ENCODE results near the gene ADGRB3.
"Not testable (repeated sequence)": the region's sequence is repeated elsewhere in the genome, so short reads cannot be mapped to it uniquely, and the experiment has no call there.

ADGRB3 gene

DNA sequence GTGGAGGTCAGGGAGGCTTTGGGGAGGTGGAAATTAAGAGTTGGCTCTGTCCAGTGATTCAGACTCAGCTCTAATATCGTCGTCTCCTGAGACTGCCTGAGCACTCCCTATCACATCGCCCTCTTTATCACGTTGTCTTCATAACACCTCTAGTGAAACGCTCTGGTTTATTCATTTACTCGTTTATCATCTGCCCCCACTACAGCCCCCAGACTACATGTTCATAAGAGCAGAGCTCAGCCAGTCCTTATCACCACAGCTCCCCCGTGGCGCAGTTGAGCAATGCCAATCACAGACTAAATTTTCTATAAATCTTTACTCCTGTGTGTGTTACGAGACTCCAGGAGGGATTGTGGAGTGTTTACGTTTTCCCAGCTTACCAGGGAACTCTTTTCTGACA is 316.2 kb downstream of the ADGRB3 start:
- no peak for DNase-seq

DNA sequence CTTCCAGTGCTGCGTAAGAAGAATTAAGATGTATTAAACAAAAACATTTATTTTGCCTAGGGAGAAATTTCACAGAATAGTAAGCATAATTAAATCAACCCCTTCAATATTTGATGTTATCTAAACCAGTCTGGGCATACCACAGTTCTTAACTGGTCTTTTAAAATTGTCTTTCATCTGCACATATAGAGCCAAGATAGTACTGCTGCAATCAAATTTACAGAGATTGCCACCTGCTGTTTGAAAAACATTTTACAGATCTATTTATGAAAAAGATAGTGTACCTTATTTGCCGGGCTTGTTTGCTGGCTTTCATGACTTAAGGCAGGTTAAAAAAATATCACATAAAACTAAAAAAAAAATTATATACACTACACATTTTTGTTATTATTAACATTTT is 323.2 kb downstream of the ADGRB3 start:
- DNase-seq, result no peak

DNA sequence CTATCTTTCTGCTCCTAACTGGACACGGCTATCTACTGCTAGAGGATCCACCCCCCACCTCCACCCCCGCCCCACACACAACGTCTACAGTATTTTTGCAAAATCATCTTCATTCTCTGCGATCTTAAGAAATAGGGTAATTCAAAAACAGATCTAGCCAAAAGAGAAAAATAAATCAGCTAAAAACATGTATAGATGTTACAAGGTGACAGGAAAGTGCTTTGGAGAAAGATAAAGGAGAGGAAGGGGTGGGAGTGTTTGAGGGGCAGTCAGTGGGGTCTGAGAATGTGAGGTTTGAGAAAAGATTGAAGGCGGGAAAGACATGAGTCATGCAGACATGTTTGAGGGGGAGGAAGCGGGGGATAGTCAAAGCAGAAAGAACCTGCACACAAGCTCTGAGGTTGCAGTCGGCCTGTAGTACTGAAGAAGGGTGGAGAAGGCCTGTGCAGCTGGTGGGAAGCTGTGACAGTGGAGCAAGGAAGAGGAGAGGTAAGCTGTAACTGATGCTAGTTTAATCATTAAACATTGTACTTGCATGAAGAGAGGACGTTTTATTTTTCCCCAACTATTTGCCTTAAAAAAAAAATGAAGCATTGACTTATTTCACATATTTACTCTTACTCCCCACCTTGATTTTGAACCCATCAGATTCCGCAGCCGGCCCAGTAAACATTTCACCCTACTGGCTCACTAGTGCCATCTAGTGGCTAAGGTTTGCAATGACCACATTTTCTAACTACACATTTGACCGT is 332.6 kb downstream of the ADGRB3 start:
- DNase-seq, result peak; percentile 54

DNA sequence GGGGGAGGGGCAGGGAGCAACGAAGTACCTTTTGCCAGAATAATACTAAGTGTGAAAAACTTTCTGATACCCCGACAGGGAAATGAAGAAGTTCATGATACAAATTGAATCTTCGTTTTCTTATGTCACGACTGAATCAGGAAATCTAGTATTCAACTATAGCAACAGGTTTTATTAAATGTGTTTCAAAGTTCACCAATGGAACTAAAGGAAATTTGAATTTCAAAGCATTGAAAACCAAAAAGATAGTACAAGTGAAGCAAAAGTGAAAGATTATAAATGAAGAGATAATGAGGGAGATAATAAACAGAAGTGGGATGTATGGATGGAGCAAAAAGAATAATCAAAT is 333.2 kb downstream of the ADGRB3 start:
- DNase-seq, result no peak

DNA sequence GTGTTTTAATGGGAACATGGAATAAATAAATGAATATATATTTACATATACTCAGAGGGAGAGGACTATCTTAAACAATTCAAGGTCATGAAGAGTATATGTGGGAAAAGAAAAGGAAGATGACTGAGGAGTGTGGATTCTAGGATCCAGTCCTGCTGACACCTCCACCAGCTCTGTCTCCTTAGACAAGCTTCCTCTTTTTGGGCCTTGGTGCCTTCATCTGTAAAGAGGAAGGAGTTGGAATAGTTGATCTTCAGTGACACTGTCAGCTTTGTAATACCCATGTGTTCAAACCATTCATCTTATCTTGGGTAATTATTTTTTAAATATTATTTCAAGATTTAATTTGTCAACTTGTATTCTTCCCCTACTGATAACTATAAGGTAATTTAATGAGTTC is 338.0 kb downstream of the ADGRB3 start:
- DNase-seq, result no peak

DNA sequence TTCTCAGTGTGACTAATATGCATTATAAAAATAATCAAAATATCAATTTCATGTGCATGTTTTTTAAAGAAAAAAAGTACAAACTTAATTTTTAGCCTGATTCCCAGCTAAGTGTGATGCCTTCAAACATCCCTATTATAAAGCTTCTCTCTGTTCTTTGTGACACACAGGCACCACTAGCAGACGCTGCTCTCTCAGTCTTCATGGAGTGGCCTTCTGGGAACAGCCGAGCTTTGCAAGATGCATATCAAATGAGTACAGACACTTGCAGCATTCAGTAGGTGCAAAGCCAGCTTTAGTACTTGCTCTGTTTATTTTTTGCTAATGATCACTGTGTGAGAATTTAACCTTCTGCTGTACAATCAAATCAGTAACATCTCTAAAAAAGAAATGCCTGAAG is 340.0 kb downstream of the ADGRB3 start:
- DNase-seq, result no peak

DNA sequence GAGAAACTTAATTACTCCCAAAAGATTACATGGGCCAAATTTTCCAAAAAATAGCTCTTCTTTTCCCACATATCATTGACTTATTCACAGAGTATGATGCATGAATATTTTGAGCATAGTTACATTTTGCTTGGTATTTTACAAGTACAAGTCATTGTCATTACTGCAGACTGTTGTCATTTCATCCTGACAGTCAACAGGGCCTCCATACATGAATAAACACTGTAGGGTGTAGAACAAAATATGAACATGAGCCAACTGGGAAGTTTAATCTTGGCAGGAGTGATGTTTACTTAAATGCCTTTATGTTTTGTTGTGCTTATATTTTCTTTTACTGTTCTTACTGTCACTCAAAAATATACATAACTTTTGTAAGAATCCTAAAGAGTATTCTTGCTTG is 340.7 kb downstream of the ADGRB3 start:
- DNase-seq, result no peak

DNA sequence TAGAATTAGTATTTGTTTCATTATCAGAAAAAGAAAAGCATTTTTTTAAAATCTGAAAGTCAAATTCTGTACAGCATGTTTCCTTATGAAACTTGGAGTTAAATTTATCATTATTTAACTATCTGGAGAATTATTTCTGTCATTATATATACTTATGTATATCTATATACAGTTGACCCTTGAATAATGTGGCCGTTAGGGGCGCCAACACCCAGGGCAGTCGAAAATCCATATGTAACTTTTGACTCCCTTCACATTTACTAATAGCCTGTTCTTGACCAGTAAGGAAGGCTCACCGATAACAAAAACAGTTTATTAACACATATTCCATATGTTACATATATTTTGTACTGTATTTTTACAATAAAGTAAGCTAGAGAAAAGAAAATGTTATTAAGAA is 341.2 kb downstream of the ADGRB3 start:
- DNase-seq, result no peak

DNA sequence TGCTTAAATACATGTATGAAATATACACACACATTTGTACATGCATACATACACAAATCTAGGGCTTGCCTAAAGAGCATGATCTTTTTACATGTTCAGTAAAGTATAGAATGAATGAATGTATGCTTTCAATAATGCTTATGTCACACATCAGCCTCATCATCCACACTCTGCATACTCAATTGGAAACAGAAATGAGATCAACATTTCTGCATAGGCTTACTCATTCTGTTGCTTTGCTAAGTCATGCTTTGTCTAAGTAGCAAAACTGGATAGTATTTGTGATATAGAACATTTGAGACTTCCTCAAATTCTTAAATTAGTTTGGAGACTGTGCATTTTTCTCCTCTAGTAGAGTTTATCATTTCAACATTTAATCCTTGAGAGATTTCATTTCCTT is 343.3 kb downstream of the ADGRB3 start:
- DNase-seq, result no peak

DNA sequence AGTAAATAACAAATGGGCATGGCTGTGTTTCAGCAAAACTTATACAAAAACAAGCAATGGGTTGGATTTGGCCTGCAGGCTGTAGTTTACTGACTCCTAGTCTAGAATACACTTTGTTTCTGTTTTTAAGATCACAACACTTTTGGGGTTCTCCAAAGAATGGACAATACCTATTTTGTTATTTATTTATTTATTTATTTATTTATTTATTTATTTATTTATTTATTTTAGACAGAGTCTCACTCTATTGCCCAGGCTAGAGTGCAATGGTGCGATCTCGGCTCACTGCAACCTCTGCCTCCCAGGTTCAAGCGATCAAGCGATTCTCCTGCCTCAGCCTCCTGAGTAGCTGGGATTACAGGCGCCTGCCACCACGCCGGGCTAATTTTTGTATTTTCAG is 346.6 kb downstream of the ADGRB3 start:
- not testable (repeated sequence) for DNase-seq

DNA sequence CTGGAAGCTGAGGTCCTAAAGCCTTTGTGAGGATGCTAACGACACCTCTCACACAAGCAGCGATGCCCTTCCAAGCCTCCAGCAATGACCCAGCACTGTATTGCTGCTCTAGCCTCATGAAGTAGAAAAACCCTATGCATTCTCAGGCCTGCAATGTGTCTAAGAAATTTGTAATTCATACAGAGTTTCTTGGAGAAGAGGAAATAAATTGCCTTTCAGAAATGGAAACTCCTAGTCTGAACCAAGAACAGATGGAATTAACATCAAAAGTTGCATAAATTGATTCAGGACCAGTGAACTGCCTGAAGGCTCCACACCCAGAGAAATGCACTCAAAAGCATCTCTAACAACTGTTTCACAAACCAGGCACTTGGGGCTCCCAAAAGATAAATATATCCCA is 353.6 kb downstream of the ADGRB3 start:
- no peak for DNase-seq

DNA sequence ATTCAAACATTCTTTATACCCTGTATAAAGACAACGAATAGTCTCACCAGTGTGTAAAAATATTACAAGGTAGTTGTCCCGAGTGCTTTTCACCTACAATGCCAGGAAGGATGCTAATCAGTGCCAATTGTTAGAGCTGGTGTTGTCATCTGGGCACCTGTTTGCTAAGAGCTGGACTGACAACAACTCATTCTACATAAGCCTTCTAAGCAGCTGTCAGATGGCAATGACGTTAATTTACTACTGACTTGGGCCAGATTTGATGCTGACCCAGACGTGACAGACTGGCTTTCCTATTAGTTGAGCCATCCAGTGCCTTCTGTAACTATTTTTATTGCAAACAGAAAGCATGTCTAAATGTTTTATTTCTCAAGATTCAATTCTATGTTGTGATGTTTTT is 355.2 kb downstream of the ADGRB3 start:
- DNase-seq, result no peak

DNA sequence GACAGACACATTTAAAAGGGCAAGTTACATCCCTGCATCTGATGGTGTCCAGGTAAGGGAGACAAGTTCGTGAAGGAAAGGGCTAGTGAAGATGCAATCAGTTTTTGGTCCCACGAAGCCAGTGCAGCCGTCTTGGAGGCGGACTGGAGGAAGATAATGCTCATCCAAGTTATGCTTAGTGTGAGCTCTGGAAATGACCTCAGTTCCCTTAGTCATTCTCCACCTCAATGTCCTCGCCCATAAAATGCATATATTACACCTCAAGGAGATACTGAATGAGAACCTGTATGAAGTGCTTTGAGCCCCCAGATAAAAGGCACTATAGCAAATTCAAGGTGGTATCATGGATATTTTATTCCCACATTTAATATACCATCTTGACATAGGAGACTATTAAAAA is 358.8 kb downstream of the ADGRB3 start:
- DNase-seq, result no peak

DNA sequence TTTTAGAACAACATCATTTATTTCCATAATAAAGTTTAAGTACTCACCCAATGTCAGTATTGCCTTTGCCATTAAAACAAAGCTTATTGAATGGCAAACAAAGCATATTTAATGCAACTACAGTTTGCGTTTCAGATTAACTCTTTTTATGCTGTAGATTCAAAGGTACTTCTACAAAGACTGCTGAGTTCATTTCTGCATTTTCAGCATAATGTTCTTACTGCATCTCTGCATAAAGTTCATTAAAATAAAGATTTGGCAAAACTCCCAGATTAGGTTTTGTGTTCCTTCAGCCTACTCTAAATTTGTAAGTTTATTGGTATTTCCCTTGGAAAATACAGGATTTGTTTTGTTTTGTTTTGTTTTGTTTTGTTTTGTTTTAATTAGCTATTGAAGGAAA is 359.4 kb downstream of the ADGRB3 start:
- no peak for DNase-seq

DNA sequence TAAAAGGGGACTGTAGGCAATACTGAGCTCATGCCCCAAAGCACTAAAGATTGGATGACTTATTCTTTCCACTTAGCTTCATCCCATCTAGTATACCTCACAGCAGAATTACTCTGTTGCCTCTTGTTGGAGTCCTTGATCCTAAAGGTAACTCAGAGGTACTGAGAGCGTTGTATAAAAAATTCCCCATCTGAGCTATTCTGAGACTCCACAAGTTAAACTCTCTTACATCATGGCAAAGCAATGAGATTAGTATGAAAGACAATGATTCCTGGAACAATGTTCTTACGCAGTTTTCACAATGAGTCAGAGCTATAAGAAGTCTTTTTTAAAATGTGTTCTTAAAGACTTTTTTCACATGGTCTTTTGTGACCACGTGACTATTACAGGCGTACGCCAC is 370.1 kb downstream of the ADGRB3 start:
- DNase-seq, result no peak

DNA sequence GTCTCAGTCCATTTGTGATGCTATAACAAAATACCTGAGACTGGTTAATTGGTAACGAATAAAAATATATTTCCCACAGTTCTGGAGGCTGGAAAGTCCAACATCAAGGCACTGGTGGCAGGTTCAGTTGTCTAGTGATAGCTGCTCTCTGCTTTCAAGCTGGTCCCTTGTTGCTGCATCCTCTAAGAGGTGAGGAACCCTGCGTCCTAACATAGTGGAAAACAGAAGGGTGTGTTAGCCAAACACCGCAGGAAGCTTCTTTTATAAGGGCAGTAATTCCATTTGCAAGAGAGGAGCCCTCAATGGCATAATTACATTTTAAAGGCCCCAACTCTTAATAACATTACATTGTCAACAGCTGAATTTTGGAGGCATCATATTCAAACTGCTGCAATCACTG is 372.7 kb downstream of the ADGRB3 start:
- DNase-seq, result no peak

DNA sequence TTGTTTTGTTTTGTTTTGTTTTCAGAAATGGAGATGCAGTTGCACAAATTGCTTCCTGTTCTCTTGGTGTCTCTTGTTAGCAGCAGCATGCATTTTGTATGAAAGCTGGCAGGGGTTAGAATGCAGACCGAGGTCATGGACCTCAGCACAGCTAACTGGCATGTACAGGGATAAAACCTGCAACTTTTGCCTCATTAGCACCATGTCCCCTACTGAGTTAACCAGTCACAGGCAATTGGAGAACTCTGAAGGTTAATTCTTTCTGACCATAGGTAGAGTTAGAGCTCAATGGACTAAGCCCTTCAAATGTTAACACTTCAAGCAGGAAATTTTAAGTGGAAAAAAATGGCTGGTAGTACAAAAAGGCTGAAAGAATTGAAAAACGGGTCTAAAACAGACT is 377.1 kb downstream of the ADGRB3 start:
- DNase-seq, result no peak

DNA sequence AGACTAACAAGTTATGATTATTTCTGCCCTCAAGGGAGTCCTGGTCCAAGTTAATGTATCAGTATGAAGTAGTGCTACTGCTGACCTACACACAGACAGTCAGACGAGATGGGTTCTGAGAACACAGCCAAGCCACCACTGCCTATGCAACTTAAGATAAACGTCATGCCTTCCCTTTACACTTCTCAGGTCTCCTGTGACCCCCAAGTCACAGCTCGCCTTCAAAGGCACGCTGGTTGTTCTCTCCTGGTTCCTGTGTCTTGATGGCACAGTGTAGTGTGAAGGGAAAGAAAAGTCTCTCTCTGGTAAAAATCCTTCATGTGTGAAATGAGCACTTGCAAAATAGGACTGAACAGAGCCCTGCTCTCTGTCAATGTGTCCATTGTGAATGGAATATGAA is 377.8 kb downstream of the ADGRB3 start:
- DNase-seq, result no peak

DNA sequence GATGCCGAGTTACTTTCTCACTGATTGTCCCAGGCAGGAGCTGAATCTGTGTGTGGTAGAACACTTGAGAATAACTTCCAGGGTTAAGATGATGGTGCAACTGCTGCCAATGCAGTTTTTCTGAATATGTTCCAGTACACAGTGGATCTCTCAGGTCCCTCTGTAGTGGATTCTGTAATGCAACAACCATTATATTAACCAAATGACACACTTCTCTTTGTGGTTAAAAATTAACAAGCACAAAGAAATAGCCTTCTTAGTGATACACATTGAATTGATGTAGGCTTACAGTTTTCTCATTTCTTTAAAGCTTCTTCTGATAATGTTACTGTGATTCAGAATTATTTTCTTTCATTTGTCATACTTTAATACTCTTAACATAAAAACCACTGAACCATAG is 383.8 kb downstream of the ADGRB3 start:
- DNase-seq, result no peak

DNA sequence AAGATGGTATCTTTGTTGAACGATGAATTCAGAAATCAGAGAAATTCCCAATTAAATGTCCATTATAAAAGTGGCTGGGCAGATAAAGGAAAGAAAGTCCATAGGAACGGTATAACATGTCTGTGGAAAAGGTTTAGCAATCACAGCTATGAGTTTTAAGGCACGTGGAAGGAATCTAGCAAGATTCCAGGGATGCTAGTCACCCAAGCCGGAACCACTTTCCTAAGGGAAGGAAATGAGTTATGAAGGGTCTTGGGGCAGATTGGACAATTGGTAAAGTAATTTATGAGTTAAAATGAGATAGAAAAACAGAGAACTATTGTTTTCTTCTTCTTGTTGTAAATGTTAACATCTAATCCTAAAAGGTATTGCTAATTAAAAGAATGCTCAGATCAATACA is 384.8 kb downstream of the ADGRB3 start:
- DNase-seq, result no peak

DNA sequence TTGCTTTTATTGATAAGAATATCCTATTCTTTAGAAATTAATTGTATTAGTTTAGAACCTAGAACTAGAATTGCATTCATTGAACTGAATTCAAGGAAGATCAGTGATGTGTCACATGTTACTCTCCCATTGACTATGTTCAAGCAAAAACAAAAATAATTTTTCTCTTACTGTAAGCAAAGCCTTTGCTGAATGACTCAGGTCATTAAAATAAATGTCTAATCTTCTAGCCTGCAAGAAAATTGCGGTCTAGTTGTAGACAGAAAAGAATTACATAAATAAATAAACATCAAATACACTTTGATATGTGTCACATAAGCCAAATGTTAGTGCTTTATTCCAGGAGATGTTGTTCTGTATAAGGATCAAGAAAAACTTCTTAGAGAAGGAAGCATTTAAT is 387.9 kb downstream of the ADGRB3 start:
- no peak for DNase-seq

DNA sequence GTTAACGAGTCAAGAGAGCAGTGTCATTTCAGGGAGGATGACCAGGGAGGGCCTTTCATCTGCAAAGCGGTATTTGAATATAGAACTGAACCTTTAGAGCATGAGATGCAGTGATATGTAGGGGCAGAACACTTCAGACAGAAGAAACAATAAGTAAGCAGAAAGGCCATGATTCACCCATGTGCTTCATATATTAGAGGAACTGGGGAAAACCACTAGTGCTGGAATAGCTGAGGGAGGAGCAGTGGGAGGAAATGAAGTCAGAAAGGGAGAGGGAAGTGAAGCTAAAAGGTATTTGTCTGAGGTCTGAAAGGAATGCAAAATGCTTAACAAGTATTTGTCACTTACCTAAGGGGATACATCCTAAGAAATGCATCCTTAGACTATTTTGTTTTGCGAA is 391.2 kb downstream of the ADGRB3 start:
- no peak for DNase-seq

DNA sequence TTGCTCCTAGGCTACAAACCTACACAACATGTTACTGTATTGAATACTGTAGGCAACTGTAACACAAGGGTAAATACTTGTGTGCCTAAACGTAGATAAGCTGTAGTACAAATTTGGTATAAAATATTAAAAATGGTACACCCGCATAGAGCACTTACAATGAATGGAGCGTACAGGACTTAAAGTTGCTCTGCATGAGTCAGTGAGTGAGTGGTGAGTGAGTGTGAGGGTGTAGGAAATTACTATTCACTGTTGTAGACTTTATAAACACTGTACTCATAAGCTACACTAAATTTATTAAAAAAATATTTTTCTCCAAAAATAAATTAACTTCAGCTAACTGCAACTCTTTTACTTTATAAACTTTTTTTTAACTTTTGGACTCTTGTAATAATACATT is 391.6 kb downstream of the ADGRB3 start:
- DNase-seq, result no peak

DNA sequence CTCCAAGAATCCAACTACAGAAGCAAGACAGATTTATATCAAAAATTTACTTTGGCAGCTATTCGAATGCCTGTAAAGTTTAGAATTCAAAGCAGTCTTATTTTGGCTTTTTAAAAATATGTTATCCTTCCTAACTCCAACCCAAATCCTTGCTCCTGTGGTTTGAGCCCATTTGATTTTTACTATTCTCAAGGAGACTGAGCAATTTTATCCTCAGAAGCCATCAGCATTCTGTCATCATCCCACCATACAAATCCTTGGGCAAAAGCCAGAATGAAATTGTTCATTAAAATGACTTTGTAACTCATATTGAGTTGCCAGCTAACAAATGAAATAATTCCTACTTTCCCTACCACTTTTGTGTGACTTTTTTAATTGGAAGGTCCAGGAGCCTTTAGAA is 392.8 kb downstream of the ADGRB3 start:
- no peak for DNase-seq

DNA sequence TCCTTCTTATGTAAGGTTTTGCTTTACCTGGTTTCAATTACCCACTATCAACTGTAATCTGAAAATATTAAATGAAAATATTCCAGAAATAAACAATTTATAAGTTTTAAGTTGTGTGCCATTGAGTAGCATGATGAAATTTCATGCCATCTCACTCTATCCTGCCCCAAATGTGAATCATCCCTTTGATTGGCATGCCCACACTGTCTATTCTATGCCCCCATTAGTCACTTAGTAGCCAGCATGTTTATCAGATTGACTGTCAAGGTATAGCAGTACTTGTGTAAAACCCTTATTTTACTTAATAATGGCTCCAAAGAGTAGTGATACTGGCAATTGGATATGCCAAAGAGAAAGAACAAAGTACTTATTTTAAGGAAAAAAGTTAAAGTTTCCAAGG is 403.8 kb downstream of the ADGRB3 start:
- no peak for DNase-seq

Measured in right kidney (tissue), 1 donor.